B cell (primary cell): Measurements from ENCODE around the gene NOXO1.

Experiments
- EZH2 ChIP-seq: IDR thresholded peaks from 2 replicates; pipeline ENCODE4 v1.6.1; 2012; ENCODE audit warnings: borderline replicate concordance, low read depth, mild to moderate bottlenecking, moderate library complexity, low read length; ENCODE audit not compliant: insufficient read depth, poor library complexity, severe bottlenecking
- TF ChIP-seq, protein P1 (sequence below): fragments of 200-600 bp; IDR thresholded peaks from one replicate; pipeline ENCODE4 v1.8.0; 2022; ENCODE audit warnings: antibody characterized with exemption, mild to moderate bottlenecking

DNA sequence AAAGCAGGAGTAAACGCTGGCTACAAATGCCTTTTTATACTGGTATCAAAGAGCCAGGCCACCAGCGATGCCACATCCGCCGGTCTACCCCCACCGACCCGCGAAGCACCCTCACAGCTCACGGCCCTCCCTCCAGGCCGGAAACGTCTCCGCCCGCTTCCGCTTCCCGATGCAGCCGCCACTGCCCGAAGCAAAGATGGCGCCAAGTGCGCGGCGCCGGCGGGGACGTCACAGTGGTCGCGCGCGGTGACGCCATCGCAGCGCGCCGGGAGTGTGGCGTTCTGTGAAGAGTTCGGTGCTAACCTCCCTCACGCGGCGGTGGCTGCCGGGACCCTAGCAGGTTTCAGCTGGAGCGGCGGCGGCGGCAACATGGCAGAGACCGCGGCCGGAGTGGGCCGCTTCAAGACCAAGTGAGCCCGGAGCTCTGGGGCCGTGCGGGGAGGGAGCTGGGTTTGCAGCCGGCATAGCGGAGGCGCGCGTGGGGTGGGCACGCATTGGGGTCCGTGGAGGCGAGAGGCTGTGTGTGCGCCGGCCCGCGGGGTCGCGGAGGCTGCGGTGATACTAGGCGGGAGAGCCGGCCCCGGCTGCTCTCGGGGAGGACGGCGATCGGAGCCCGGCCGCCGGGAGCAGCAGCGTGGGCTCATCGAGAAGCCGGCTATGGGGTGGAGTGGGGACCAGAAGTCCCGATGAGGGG is 9.3 kb downstream of the NOXO1 start, which contains the start of gene TBL3:
- TF ChIP-seq, protein P1, sequence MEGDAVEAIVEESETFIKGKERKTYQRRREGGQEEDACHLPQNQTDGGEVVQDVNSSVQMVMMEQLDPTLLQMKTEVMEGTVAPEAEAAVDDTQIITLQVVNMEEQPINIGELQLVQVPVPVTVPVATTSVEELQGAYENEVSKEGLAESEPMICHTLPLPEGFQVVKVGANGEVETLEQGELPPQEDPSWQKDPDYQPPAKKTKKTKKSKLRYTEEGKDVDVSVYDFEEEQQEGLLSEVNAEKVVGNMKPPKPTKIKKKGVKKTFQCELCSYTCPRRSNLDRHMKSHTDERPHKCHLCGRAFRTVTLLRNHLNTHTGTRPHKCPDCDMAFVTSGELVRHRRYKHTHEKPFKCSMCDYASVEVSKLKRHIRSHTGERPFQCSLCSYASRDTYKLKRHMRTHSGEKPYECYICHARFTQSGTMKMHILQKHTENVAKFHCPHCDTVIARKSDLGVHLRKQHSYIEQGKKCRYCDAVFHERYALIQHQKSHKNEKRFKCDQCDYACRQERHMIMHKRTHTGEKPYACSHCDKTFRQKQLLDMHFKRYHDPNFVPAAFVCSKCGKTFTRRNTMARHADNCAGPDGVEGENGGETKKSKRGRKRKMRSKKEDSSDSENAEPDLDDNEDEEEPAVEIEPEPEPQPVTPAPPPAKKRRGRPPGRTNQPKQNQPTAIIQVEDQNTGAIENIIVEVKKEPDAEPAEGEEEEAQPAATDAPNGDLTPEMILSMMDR, result no peak
- TF ChIP-seq EZH2, result no peak
